Measurements from ENCODE around the gene EPHA8. TPM values are rescaled to one million over a fixed set of nuclear protein-coding genes. Genes with fewer than 3 reads are reported as not detected.

EPHA8 gene
- total RNA-seq, 1 donor from 2014 or later: 0.51 TPM

GRCh38 chr1:22650089-22650693 lies 86.9 kb downstream of the EPHA8 start:
- TF ChIP-seq, protein P1, sequence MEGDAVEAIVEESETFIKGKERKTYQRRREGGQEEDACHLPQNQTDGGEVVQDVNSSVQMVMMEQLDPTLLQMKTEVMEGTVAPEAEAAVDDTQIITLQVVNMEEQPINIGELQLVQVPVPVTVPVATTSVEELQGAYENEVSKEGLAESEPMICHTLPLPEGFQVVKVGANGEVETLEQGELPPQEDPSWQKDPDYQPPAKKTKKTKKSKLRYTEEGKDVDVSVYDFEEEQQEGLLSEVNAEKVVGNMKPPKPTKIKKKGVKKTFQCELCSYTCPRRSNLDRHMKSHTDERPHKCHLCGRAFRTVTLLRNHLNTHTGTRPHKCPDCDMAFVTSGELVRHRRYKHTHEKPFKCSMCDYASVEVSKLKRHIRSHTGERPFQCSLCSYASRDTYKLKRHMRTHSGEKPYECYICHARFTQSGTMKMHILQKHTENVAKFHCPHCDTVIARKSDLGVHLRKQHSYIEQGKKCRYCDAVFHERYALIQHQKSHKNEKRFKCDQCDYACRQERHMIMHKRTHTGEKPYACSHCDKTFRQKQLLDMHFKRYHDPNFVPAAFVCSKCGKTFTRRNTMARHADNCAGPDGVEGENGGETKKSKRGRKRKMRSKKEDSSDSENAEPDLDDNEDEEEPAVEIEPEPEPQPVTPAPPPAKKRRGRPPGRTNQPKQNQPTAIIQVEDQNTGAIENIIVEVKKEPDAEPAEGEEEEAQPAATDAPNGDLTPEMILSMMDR (IDR thresholded peaks at IDR 0.05): no peak
- DNase-seq (ENCODE audit: extremely low spot score, unreplicated experiment): no peak
- Mint-ChIP-seq H3K4me3 (ENCODE audit: unreplicated experiment) (no peak overlapping the region), H3K9me3 (ENCODE audit: unreplicated experiment) (no peaks in the 10 kb centered on the region), H3K27me3 (ENCODE audit: unreplicated experiment) (peaks cover 34% of the 10 kb centered on the region), H3K36me3 (ENCODE audit: unreplicated experiment) (no peaks in the 10 kb centered on the region), H3K27ac (ENCODE audit: unreplicated experiment) (no peak overlapping the region), H3K4me1 (ENCODE audit: unreplicated experiment) (no peaks in the 10 kb centered on the region)

- Mint-ChIP-seq H3K4me1 (ENCODE audit: unreplicated experiment) (no peaks in the 10 kb centered on the region), H3K27ac (ENCODE audit: unreplicated experiment) (no peak overlapping the region), H3K4me3 (ENCODE audit: unreplicated experiment) (no peak overlapping the region), H3K36me3 (ENCODE audit: unreplicated experiment) (no peaks in the 10 kb centered on the region), H3K27me3 (ENCODE audit: unreplicated experiment) (peaks cover 47% of the 10 kb centered on the region), H3K9me3 (ENCODE audit: unreplicated experiment) (no peaks in the 10 kb centered on the region)
- DNase-seq (ENCODE audit: extremely low spot score, unreplicated experiment): no peak
- TF ChIP-seq, protein P1 (IDR thresholded peaks at IDR 0.05): no peak
Observed at GRCh38 chr1:22651941-22652856, 88.9 kb downstream of the EPHA8 start.

- Mint-ChIP-seq H3K9me3 (ENCODE audit: unreplicated experiment) (no peaks in the 10 kb centered on the region), H3K27ac (ENCODE audit: unreplicated experiment) (no peak within 1 kb of the TSS), H3K27me3 (ENCODE audit: unreplicated experiment) (peaks cover 50% of the 10 kb centered on the region), H3K36me3 (ENCODE audit: unreplicated experiment) (no peaks in the 10 kb centered on the region), H3K4me3 (ENCODE audit: unreplicated experiment) (no peak within 1 kb of the TSS), H3K4me1 (ENCODE audit: unreplicated experiment) (no peaks in the 10 kb centered on the region)
- TF ChIP-seq, protein P1 (IDR thresholded peaks at IDR 0.05): no peak
- DNase-seq (ENCODE audit: extremely low spot score, unreplicated experiment): no peak
Observed at GRCh38 chr1:22652881-22653316, 89.6 kb downstream of the EPHA8 start, which contains the start of gene C1QB. Gene C1QB, plus strand, starts transcription at chr1:22653236. Its CDS starts 6,227 bp downstream, at chr1:22659463.

Small RNA genes within 50 kb of the gene (microRNA-seq; reads per million reads assigned to microRNA genes)
- gene MIR6127 (ENCODE audit: unreplicated experiment): not detected

Other genes with a start within 250 kb of the EPHA8 start
- gene ZBTB40, start 111.6 kb upstream of the EPHA8 start, total RNA-seq: 22.5 and 23.6 TPM in 2 replicates
- not detected in 2 replicates for gene C1QA, start 73.1 kb downstream of the EPHA8 start, total RNA-seq
- gene C1QC, start 80.1 kb downstream of the EPHA8 start, total RNA-seq: not detected in 2 replicates
- not detected in 2 replicates for gene C1QB, start 89.7 kb downstream of the EPHA8 start, total RNA-seq
- gene EPHB2, start 147.3 kb downstream of the EPHA8 start, total RNA-seq: 32.5 and 33.6 TPM in 2 replicates

Measured in osteocyte (in vitro differentiated cells).